AG04450 (cell line): ENCODE results near the gene CCDC78. TPM values are rescaled to one million over a fixed set of nuclear protein-coding genes. Genes with fewer than 3 reads are reported as not detected.

ENCODE experiments used
- CTCF ChIA-PET: fragments of 300-600, 350-600 bp; formaldehyde crosslinking; extraction: SDS; loops from one replicate; lab custom pipeline; 2022; ENCODE audit warnings: antibody characterized with exemption, inconsistent platforms; lab: Charles Lee
- POLR2A ChIA-PET: fragments of 350-600 bp; formaldehyde crosslinking; extraction: SDS; loops from one replicate; lab custom pipeline; 2021; ENCODE audit warnings: antibody characterized with exemption, inconsistent platforms; lab: Yijun Ruan, JAX
- DNase-seq: peaks from one replicate; pipeline ENCODE4 v3.0.0-alpha.2; 2011; ENCODE audit warnings: low read depth, low spot score
- H3K27ac ChIP-seq: one replicate; pipeline ENCODE4 v1.5.1; 2012; ENCODE audit warnings: low read depth, low read length, control low read depth
- H3K27me3 ChIP-seq: one replicate; pipeline ENCODE4 v1.6.0; 2012; ENCODE audit warnings: low read length; ENCODE audit not compliant: control insufficient read depth, insufficient read depth
- H3K4me3 ChIP-seq: 2 replicates; pipeline ENCODE4 v1.5.1; 2011; ENCODE audit warnings: mild to moderate bottlenecking, low read depth, low read length, control low read depth
- H3K9me3 ChIP-seq: 2 replicates; pipeline ENCODE4 v1.5.1; 2012; ENCODE audit warnings: low read length; ENCODE audit not compliant: control insufficient read depth, insufficient read depth
- CTCF ChIP-seq: IDR thresholded peaks from 2 replicates; pipeline ENCODE4 v1.5.1; 2011; ENCODE audit warnings: low read depth, low read length, control low read depth, inconsistent platforms
- polyA plus RNA-seq: library from polyadenylated mRNA; depleted of rRNA; stranded (reverse); fragments of >200 nt; gene quantifications from 2 replicates; pipeline ENCODE4 v1.2.3, GENCODE V29; 2011

Gene CCDC78
- polyA plus RNA-seq, 1 experiment = 1.1 TPM

- Histone ChIP-seq H3K27ac (no peak within 1 kb of the TSS), H3K9me3 (no peaks in the 10 kb centered on the region; the same call in none of the 2 replicates), H3K4me3 (no peak within 1 kb of the TSS), H3K27me3 (peaks cover 7% of the 10 kb centered on the region)
- TF ChIP-seq CTCF = no peak
- ChIA-PET POLR2A (interaction anchor here (0.6 kb wide), 1 partner anchor 12 kb away, joined by 6 read pairs; no protein-coding TSS in a partner anchor), CTCF (no interaction called here)
- no peak for DNase-seq
Observed at GRCh38 chr16:760545-761343, 34.5 kb upstream of the CCDC78 start, which contains the start of gene MSLN. MSLN (plus strand) TSS chr16:760734; CDS start chr16:762681, 1,947 bp downstream.

- ChIA-PET CTCF (no interaction called here), POLR2A (interaction anchor here (0.6 kb wide), 1 partner anchor 11 kb away, joined by 6 read pairs; no protein-coding TSS in a partner anchor)
- Histone ChIP-seq H3K27ac (no peak overlapping the region), H3K9me3 (no peaks in the 10 kb centered on the region; the same call in none of the 2 replicates), H3K4me3 (no peak overlapping the region), H3K27me3 (peaks cover 7% of the 10 kb centered on the region)
- no peak for TF ChIP-seq CTCF
- DNase-seq = no peak
Observed at GRCh38 chr16:760065-760464, 33.8 kb upstream of the CCDC78 start.

GRCh38 chr16:759110-759910, 33.1 kb upstream of the CCDC78 start:
- no peak for DNase-seq
- H3K27me3 ChIP-seq = peaks cover 7% of the 10 kb centered on the region
- H3K27ac ChIP-seq = no peak overlapping the region
- POLR2A ChIA-PET = no interaction called here
- H3K4me3 ChIP-seq = no peak overlapping the region
- no peak for TF ChIP-seq CTCF
- H3K9me3 ChIP-seq = no peaks in the 10 kb centered on the region; the same call in none of the 2 replicates
- CTCF ChIA-PET = no interaction called here

- H3K27ac ChIP-seq = no peak overlapping the region
- H3K9me3 ChIP-seq = no peaks in the 10 kb centered on the region; the same call in none of the 2 replicates
- ChIA-PET CTCF (no interaction called here), POLR2A (no interaction called here)
- DNase-seq = no peak
- TF ChIP-seq CTCF = no peak
- H3K27me3 ChIP-seq = peaks cover 17% of the 10 kb centered on the region
- H3K4me3 ChIP-seq = no peak overlapping the region
Observed at GRCh38 chr16:756428-756827, 30.2 kb upstream of the CCDC78 start.
